Activated CD4-positive, alpha-beta T cell treated with anti-CD3 and anti-CD28 coated beads, Interleukin-2, amount 10 ng/mL, durations not matched to agents 7 days and 5 days (primary cell): ENCODE data around the gene JCAD. TPM values are rescaled to one million over a fixed set of nuclear protein-coding genes. Genes with fewer than 3 reads are reported as not detected.
"Not testable (repeated sequence)": the region's sequence is repeated elsewhere in the genome, so short reads cannot be mapped to it uniquely, and the experiment has no call there.

Experiments
- CTCF ChIA-PET: fragments of 350-600 bp; sonication (Branson Sonifier 250); formaldehyde crosslinking; loops from one replicate; lab custom pipeline; 2021; ENCODE audit warnings: antibody characterized with exemption; lab: Charles Lee
- POLR2A ChIA-PET: fragments of 350-600 bp; sonication (Branson Sonifier 250); formaldehyde crosslinking; loops from one replicate; lab custom pipeline; 2021; ENCODE audit warnings: antibody characterized with exemption; lab: Charles Lee
- DNase-seq: peaks from one replicate; pipeline ENCODE4 v3.0.0-alpha.2; 2020
- H3K27ac Mint-ChIP-seq: one replicate; pipeline ENCODE4 v1.8.0; 2021; ENCODE audit warnings: mild to moderate bottlenecking, moderate library complexity, mixed read lengths
- H3K27me3 Mint-ChIP-seq: one replicate; pipeline ENCODE4 v1.8.0; 2021; ENCODE audit warnings: mixed read lengths
- H3K36me3 Mint-ChIP-seq: one replicate; pipeline ENCODE4 v1.8.0; 2021; ENCODE audit warnings: low read depth, mixed read lengths
- H3K4me1 Mint-ChIP-seq: one replicate; pipeline ENCODE4 v1.8.0; 2021; ENCODE audit warnings: mixed read lengths
- H3K4me3 Mint-ChIP-seq: one replicate; pipeline ENCODE4 v1.8.0; 2021; ENCODE audit warnings: mild to moderate bottlenecking, moderate library complexity, mixed read lengths
- H3K9me3 Mint-ChIP-seq: one replicate; pipeline ENCODE4 v1.8.0; 2021; ENCODE audit warnings: mixed read lengths
- total RNA-seq, 2 experiments: library from RNA; stranded (reverse); gene quantifications; one replicate each; pipeline ENCODE4 v1.2.3, GENCODE V29; 2021

The JCAD gene
- total RNA-seq, 2 experiments from 2014 or later = 0.12 TPM; not detected in 1

DNA sequence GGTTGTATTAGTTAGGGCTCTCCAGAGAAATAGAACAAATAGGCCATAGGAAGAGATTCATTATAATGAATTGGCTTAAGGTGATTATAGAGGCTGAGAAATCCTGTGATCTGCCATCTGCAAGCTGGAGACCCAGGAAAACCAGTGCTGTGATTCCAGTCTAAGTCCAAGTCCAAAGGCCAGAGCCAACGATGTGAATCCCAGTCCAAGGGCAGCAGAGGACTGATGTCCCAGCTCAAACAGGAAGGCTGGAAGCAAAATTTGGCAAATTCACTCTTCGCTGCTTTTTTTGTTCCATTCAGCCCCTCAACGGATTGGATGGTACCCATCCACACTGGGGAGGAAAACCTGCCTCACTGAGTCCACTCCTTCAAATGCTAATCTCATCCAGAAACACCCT is 68.0 kb downstream of the JCAD start:
- Mint-ChIP-seq H3K27me3 (peaks cover 13% of the 10 kb centered on the region), H3K27ac (no peak overlapping the region), H3K4me3 (no peak overlapping the region), H3K4me1 (no peaks in the 10 kb centered on the region), H3K9me3 (no peaks in the 10 kb centered on the region), H3K36me3 (no peaks in the 10 kb centered on the region)
- POLR2A ChIA-PET = no interaction called here
- CTCF ChIA-PET = no interaction called here
- no peak for DNase-seq

DNA sequence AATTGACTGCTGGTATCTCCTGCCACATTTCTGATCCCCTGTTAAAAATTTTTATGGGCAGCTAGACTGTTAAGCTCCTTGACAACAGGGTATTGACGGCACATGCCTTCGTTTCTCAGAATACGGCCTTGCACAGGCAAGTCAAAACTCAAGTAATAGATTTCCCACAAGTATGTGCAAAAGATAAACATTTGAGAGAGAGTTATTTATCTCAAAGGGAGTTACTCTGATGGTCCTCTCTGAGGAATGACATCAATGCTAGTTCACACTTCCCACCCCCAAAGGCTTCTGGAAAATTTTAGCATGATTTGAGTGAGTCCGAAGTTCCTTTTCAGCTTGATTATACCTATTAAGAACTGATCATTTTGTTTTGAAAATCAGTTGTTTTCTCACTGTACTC is 71.9 kb downstream of the JCAD start:
- H3K4me3 Mint-ChIP-seq = no peak overlapping the region
- H3K4me1 Mint-ChIP-seq = no peaks in the 10 kb centered on the region
- no peak for DNase-seq
- CTCF ChIA-PET = interaction anchor here (0.9 kb wide), 1 partner anchor 74 kb away, joined by 3 read pairs; no protein-coding TSS in a partner anchor
- POLR2A ChIA-PET = no interaction called here
- no peaks in the 10 kb centered on the region for H3K36me3 Mint-ChIP-seq
- H3K9me3 Mint-ChIP-seq = peaks cover 5% of the 10 kb centered on the region
- H3K27ac Mint-ChIP-seq = no peak overlapping the region
- peaks cover 10% of the 10 kb centered on the region for H3K27me3 Mint-ChIP-seq

DNA sequence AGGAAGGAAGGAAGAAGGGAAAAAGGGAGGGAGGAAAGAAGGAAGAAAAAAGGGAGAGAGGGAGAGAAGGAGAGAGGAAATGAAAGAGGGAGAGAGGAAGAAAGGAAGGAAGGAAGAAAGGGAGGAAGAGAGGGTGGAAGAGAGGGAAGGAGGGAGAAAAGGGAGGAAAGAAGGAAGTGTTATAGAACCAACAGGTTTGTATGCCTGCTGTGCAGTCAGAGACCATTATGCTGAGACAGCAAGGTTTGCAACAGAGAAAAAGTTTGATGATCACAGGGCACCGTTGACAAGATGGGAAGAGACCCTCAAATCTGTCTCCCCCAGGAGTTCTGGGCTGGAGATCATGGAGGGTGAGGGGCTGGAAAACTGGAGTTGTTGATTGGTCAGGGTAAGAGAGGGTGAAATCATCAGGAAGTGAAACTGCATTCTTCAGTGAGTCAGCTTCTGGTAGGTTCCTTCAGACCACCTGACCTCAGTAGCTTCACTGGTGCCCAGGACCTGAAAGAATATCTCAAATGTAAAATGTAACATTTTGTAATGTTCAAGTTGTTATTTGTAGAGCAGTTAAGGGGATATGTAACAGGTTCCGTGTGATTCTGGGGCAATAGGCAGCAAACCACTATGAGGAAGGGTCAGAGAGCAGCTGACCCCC is 76.3 kb downstream of the JCAD start:
- CTCF ChIA-PET = interaction anchor here (1.6 kb wide), 1 partner anchor 15 kb away, joined by 6 read pairs; no protein-coding TSS in a partner anchor
- no peak for DNase-seq
- POLR2A ChIA-PET = no interaction called here
- no peak overlapping the region for H3K4me3 Mint-ChIP-seq
- no peak overlapping the region for H3K27ac Mint-ChIP-seq
- peaks cover 5% of the 10 kb centered on the region for H3K27me3 Mint-ChIP-seq
- H3K4me1 Mint-ChIP-seq = no peaks in the 10 kb centered on the region
- peaks cover 9% of the 10 kb centered on the region for H3K9me3 Mint-ChIP-seq
- no peaks in the 10 kb centered on the region for H3K36me3 Mint-ChIP-seq

DNA sequence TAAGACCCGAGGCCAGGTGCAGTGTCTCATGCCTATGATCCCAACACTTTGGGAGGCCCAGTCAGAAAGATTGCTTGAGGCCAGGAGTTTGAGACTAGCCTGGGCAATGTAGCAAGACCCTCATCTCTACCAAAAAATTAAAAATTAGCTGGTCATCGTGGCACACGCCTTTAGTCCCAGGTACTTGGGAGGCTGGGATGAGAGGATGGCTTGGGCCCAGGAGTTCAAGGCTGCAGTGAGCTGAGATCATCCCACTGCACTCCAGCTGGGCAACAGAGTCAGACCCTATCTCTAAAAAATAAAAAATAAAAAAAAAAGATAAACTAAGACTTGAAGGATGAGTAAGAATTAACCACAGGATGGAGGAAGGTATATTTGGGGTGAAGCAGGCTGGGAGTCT is 77.9 kb downstream of the JCAD start:
- Mint-ChIP-seq H3K4me1 (no peaks in the 10 kb centered on the region), H3K4me3 (no peak overlapping the region), H3K36me3 (no peaks in the 10 kb centered on the region), H3K27ac (no peak overlapping the region), H3K27me3 (peaks cover 10% of the 10 kb centered on the region), H3K9me3 (peaks cover 9% of the 10 kb centered on the region)
- POLR2A ChIA-PET = no interaction called here
- no peak for DNase-seq
- CTCF ChIA-PET = interaction anchor here (1.7 kb wide), 1 partner anchor 17 kb away, joined by 5 read pairs; no protein-coding TSS in a partner anchor

DNA sequence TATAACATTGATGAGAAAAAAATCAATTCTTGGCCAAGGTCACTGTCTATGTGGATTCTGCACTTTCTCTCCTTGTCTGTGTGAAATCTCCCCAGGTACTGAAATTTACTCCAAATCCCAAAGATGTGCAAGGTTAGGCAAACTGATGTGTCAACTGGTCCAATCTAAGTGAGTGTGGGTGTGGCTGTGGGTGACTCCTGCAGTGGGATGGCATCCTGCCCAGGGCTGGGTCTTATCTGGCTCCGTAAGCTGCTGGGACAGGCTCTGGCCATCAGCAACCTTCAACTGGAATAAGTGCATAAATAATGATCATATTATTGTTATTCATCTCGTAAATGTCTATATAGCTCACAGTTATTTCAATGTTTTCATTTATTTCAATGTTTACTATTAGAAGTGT is 79.3 kb downstream of the JCAD start:
- H3K36me3 Mint-ChIP-seq = no peaks in the 10 kb centered on the region
- ChIA-PET POLR2A (no interaction called here), CTCF (interaction anchor here (1.6 kb wide), 1 partner anchor 18 kb away, joined by 3 read pairs; no protein-coding TSS in a partner anchor)
- peaks cover 12% of the 10 kb centered on the region for H3K27me3 Mint-ChIP-seq
- H3K4me1 Mint-ChIP-seq = no peaks in the 10 kb centered on the region
- peaks cover 9% of the 10 kb centered on the region for H3K9me3 Mint-ChIP-seq
- DNase-seq = no peak
- H3K4me3 Mint-ChIP-seq = no peak overlapping the region
- no peak overlapping the region for H3K27ac Mint-ChIP-seq

DNA sequence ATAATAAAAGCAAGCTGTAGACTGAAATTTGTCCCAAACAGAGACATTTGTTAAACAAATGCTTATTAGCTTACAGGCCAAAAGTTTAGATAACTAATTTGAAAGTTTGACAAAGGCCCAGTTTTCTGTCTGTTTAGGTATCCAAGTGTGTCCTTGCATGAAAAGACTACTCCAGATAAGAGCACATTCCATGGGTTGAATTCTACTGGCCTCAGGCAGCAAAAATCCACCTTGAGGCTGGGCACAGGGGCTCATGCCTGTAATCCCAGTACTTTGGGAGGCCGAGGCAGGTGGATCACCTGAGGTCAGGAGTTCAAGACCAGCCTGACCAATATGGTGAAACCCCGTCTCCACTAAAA is 80.0 kb downstream of the JCAD start:
- H3K36me3 Mint-ChIP-seq, H3K4me1 Mint-ChIP-seq, H3K27ac Mint-ChIP-seq, H3K9me3 Mint-ChIP-seq, POLR2A ChIA-PET, H3K4me3 Mint-ChIP-seq, DNase-seq: not testable (repeated sequence)
- CTCF ChIA-PET = interaction anchor here (1.6 kb wide), 1 partner anchor 19 kb away, joined by 3 read pairs; no protein-coding TSS in a partner anchor
- peaks cover 16% of the 10 kb centered on the region for H3K27me3 Mint-ChIP-seq

DNA sequence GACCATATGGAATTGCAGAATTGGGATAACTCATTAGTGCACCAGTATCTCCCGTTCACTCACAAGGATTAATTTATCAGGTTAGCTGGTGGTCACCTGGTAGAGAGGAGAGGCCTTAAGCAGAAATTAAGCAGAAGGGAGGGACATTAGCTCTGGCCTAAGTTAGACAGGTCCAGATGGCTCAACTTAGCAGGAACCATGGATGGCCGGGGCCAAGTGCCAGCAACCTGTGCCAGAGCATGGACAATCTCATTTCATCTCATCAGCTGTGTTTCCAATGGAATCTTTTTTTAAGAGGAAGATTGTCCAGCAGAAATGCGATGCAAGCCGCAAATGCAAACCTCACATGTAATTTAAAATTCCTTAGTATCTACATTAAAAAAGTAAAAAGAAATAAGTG is 82.2 kb downstream of the JCAD start:
- POLR2A ChIA-PET = no interaction called here
- Mint-ChIP-seq H3K36me3 (no peaks in the 10 kb centered on the region), H3K4me3 (no peak overlapping the region), H3K27ac (no peak overlapping the region), H3K9me3 (peaks cover 1% of the 10 kb centered on the region), H3K27me3 (peaks cover 13% of the 10 kb centered on the region), H3K4me1 (no peaks in the 10 kb centered on the region)
- CTCF ChIA-PET = no interaction called here
- no peak for DNase-seq

DNA sequence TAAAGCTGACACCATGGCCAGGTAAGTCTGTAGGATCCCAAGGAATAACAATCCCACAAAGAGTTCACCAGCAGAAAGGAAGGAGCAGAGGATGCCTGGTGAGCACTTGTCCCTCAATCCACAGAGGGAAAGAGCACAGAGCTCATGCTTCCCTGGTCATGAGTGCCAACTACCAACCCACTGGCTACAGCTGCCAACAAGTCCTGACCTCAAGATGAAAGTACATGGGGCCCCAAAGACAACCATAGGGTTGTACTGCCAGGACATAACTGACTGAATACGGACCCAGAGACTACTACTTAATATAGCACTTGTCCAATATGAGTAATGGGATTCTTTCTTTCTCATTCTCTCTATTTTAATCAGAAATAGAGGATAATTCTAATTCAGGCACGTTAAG is 83.3 kb downstream of the JCAD start:
- H3K36me3 Mint-ChIP-seq = no peaks in the 10 kb centered on the region
- H3K4me1 Mint-ChIP-seq = no peaks in the 10 kb centered on the region
- CTCF ChIA-PET = no interaction called here
- H3K27me3 Mint-ChIP-seq = peaks cover 13% of the 10 kb centered on the region
- POLR2A ChIA-PET = no interaction called here
- DNase-seq = no peak
- H3K4me3 Mint-ChIP-seq = no peak overlapping the region
- no peak overlapping the region for H3K27ac Mint-ChIP-seq
- no peaks in the 10 kb centered on the region for H3K9me3 Mint-ChIP-seq

DNA sequence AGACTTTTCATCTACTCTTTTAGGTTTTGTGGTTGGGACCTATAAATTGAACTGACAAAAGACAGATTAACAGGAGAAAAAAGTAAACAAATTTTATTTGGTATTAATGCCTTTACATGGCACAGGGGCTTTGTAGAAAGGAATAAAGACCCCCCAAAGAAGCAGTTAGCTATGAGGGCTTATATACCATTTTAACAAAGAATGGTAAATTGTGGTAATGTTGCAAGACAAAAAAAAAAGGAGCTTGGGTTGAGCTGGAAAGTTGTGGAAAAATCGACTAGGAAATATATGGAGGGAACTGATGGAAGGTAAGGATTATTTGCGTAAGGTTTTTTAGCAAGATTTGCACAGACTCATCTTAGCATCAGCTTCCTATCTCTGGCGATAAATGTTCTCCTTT is 84.6 kb downstream of the JCAD start:
- Mint-ChIP-seq H3K9me3 (no peaks in the 10 kb centered on the region), H3K27ac (no peak overlapping the region), H3K4me3 (no peak overlapping the region), H3K27me3 (peaks cover 13% of the 10 kb centered on the region), H3K4me1 (no peaks in the 10 kb centered on the region), H3K36me3 (no peaks in the 10 kb centered on the region)
- DNase-seq = no peak
- POLR2A ChIA-PET = no interaction called here
- CTCF ChIA-PET = interaction anchor here (1.1 kb wide), 1 partner anchor 608 kb away, joined by 7 read pairs; no protein-coding TSS in a partner anchor

DNA sequence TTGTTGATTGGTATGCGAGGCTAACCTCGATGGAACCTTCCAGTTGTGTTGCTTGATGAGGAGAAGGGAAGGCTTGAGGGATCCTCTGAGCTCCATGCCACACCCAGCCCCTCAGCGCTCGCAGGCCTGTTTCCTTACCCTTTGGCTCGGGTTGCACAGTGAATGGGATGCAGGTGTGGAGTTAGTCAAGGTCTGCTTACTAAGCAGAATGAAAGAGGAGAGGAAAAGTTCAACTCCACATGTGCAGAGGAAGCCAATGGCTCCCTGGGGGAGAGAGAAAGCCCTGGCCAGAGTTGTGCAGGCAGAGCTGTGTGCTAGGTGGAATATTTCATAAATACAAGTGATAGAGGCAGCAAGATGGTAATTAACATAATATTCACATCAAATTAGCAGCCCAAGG is 85.5 kb downstream of the JCAD start:
- CTCF ChIA-PET = interaction anchor here (1.1 kb wide), 1 partner anchor 609 kb away, joined by 7 read pairs; no protein-coding TSS in a partner anchor
- no peak for DNase-seq
- Mint-ChIP-seq H3K9me3 (no peaks in the 10 kb centered on the region), H3K36me3 (no peaks in the 10 kb centered on the region), H3K27ac (no peak overlapping the region), H3K4me3 (no peak overlapping the region), H3K27me3 (peaks cover 13% of the 10 kb centered on the region), H3K4me1 (no peaks in the 10 kb centered on the region)
- POLR2A ChIA-PET = no interaction called here

DNA sequence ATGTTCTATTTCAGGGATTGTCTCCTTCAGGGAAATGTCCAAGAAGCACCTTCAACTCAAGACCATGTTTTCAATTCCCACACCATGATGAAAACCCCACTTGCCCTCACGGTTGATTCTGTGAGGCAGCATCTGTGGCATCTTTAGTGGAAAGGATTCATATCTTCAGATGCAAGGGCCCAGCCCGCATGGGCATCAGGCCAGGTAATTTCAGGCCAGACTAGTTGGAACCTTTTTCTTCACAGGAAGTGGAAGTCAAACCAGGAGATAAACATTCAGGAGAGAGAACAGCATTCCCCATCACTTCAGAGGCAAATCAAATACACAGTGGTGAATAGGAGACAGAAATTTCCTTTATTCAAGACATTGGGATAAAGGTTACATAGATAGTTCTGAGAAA is 88.8 kb downstream of the JCAD start:
- peaks cover 4% of the 10 kb centered on the region for H3K27me3 Mint-ChIP-seq

DNA sequence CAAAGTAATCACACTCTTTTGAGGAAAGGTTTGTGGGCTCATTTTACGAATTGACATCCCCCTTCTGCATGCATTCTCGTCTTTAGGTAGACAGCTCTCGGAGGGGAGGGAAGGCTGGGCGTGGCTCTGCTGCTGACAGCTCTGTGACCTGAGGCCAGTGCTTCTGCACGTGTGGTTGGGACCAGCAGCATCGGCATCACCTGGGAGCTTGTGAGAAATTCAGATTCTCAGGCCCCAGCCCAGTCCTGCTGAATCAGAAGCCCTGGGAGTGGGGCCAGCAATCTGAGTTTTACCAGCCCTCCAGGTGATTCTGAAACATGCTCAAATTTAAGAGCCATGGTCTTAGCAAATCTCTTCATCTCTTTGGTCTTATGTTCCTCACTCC is 89.4 kb downstream of the JCAD start:
- H3K36me3 Mint-ChIP-seq = no peaks in the 10 kb centered on the region
- peaks cover 3% of the 10 kb centered on the region for H3K27me3 Mint-ChIP-seq
- POLR2A ChIA-PET = no interaction called here
- no peaks in the 10 kb centered on the region for H3K9me3 Mint-ChIP-seq
- CTCF ChIA-PET = no interaction called here
- H3K27ac Mint-ChIP-seq = no peak overlapping the region
- no peak for DNase-seq
- H3K4me1 Mint-ChIP-seq = no peaks in the 10 kb centered on the region
- H3K4me3 Mint-ChIP-seq = no peak overlapping the region

More for the DNA sequence above, 88.8 kb downstream of the JCAD start:
- Mint-ChIP-seq H3K27ac (no peak overlapping the region), H3K36me3 (no peaks in the 10 kb centered on the region), H3K9me3 (no peaks in the 10 kb centered on the region), H3K4me1 (no peaks in the 10 kb centered on the region), H3K4me3 (no peak overlapping the region)
- DNase-seq = no peak
- CTCF ChIA-PET = no interaction called here
- POLR2A ChIA-PET = no interaction called here

DNA sequence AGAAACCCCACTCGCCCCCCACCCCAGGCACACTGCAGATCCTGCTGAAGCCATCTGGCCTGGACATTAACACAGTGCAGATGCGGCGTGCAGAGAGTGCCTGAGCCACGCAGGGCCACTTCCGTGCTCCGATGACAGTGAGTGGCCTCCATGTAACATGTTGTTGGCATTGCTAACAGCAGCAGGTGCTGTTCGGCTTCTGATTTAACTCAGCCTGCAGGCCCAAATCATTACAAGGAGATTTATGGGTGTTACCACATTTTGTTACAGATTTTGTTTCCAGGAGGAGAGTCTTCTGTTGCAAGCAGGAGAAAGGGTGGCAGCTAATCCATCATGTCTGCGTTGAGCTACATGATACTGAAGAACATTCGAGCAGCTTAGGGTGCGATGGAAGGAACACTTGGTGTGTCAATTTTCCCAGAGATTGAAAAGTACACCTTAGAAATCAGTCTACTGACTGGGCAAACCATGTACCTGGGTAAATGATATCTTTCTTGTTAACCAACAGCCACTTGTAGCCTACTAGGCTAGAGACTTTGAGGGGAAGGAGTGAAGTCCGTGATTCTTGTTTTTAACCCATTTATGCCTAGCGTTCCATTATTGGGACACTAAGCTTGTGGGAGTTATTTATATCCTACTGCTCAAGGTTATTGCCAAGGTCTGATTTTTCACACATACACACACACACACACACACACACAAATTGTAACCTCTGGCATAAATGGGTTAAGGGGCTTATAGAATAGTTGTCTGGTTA is 90.0 kb downstream of the JCAD start:
- no peaks in the 10 kb centered on the region for H3K27me3 Mint-ChIP-seq
- no peaks in the 10 kb centered on the region for H3K36me3 Mint-ChIP-seq
- no peak overlapping the region for H3K27ac Mint-ChIP-seq
- no peaks in the 10 kb centered on the region for H3K4me1 Mint-ChIP-seq
- H3K9me3 Mint-ChIP-seq = no peaks in the 10 kb centered on the region
- ChIA-PET POLR2A (no interaction called here), CTCF (no interaction called here)
- no peak overlapping the region for H3K4me3 Mint-ChIP-seq
- no peak for DNase-seq
